ENCODE measurements around the gene DNAH3. TPM values are rescaled to one million over a fixed set of nuclear protein-coding genes. Genes with fewer than 3 reads are reported as not detected.

Gene DNAH3
- total and polyA plus RNA-seq, 2 experiments from 2014 or later: 0.70 to 1.3 TPM

DNA sequence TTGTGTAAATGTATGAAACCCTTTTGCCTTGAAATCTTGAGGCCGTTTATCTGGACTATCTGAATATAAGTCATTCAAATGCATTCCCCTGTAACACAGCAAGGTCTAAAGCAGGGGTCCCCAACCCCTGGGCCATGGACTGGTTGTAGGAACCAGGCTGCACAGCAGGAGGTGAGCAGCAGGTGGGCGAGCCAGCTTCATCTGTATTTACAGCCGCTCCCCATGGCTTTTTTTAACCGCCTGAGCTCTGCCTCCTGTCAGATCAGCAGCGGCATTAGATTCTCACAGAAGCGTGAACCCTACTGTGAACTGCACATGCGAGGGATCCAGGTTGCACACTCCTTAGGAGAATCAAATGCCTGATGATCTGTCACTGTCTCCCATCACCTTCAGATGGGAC is 24.1 kb downstream of the DNAH3 start:
- Histone ChIP-seq H3F3A (replicated peaks; ENCODE audit: low read depth) (no peaks in the 10 kb centered on the region), H3K9me2 (ENCODE audit: insufficient read depth) (no peaks in the 10 kb centered on the region), H3K36me3 (ENCODE audit: insufficient read depth) (no peaks in the 10 kb centered on the region), H3K27ac (ENCODE audit: low read depth) (no peak overlapping the region), H2AFZ (no peak overlapping the region), H3K4me1 (ENCODE audit: insufficient read depth) (peaks cover 14% of the 10 kb centered on the region), H4K20me1 (replicated peaks; ENCODE audit: insufficient read depth) (no peaks in the 10 kb centered on the region), H3K79me2 (replicated peaks; ENCODE audit: insufficient read depth) (no peaks in the 10 kb centered on the region), H3K27me3 (ENCODE audit: insufficient read depth) (no peaks in the 10 kb centered on the region), H3K4me2 (0 out of 2 replicates have a peak overlapping the region, but pooled peaks have one; percentile 57), H3K4me3 (no peak overlapping the region)
- peak; percentile 28 for DNase-seq (ENCODE audit: low spot score)
- H3K4me3 Mint-ChIP-seq: no peak overlapping the region
- H3K4me1 Mint-ChIP-seq: peaks cover 15% of the 10 kb centered on the region
- peak; percentile 57 for ATAC-seq
- TF ChIP-seq ZNF331 (CRISPR knock-in tag; IDR thresholded peaks at IDR 0.05; ENCODE audit: low read depth): no peak
- TF ChIP-seq, protein P1, sequence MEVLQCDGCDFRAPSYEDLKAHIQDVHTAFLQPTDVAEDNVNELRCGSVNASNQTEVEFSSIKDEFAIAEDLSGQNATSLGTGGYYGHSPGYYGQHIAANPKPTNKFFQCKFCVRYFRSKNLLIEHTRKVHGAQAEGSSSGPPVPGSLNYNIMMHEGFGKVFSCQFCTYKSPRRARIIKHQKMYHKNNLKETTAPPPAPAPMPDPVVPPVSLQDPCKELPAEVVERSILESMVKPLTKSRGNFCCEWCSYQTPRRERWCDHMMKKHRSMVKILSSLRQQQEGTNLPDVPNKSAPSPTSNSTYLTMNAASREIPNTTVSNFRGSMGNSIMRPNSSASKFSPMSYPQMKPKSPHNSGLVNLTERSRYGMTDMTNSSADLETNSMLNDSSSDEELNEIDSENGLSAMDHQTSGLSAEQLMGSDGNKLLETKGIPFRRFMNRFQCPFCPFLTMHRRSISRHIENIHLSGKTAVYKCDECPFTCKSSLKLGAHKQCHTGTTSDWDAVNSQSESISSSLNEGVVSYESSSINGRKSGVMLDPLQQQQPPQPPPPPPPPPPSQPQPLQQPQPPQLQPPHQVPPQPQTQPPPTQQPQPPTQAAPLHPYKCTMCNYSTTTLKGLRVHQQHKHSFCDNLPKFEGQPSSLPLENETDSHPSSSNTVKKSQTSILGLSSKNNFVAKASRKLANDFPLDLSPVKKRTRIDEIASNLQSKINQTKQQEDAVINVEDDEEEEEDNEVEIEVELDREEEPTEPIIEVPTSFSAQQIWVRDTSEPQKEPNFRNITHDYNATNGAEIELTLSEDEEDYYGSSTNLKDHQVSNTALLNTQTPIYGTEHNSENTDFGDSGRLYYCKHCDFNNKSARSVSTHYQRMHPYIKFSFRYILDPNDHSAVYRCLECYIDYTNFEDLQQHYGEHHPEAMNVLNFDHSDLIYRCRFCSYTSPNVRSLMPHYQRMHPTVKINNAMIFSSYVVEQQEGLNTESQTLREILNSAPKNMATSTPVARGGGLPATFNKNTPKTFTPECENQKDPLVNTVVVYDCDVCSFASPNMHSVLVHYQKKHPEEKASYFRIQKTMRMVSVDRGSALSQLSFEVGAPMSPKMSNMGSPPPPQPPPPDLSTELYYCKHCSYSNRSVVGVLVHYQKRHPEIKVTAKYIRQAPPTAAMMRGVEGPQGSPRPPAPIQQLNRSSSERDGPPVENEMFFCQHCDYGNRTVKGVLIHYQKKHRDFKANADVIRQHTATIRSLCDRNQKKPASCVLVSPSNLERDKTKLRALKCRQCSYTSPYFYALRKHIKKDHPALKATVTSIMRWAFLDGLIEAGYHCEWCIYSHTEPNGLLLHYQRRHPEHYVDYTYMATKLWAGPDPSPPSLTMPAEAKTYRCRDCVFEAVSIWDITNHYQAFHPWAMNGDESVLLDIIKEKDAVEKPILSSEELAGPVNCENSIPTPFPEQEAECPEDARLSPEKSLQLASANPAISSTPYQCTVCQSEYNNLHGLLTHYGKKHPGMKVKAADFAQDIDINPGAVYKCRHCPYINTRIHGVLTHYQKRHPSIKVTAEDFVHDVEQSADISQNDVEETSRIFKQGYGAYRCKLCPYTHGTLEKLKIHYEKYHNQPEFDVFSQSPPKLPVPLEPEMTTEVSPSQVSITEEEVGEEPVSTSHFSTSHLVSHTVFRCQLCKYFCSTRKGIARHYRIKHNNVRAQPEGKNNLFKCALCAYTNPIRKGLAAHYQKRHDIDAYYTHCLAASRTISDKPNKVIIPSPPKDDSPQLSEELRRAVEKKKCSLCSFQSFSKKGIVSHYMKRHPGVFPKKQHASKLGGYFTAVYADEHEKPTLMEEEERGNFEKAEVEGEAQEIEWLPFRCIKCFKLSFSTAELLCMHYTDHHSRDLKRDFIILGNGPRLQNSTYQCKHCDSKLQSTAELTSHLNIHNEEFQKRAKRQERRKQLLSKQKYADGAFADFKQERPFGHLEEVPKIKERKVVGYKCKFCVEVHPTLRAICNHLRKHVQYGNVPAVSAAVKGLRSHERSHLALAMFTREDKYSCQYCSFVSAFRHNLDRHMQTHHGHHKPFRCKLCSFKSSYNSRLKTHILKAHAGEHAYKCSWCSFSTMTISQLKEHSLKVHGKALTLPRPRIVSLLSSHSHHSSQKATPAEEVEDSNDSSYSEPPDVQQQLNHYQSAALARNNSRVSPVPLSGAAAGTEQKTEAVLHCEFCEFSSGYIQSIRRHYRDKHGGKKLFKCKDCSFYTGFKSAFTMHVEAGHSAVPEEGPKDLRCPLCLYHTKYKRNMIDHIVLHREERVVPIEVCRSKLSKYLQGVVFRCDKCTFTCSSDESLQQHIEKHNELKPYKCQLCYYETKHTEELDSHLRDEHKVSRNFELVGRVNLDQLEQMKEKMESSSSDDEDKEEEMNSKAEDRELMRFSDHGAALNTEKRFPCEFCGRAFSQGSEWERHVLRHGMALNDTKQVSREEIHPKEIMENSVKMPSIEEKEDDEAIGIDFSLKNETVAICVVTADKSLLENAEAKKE (CRISPR knock-in tag; IDR thresholded peaks at IDR 0.05): no peak
- TF ChIP-seq POLR2AphosphoS5 (IDR thresholded peaks at IDR 0.05; ENCODE audit: low read depth): no peak
- TF ChIP-seq, protein P2, sequence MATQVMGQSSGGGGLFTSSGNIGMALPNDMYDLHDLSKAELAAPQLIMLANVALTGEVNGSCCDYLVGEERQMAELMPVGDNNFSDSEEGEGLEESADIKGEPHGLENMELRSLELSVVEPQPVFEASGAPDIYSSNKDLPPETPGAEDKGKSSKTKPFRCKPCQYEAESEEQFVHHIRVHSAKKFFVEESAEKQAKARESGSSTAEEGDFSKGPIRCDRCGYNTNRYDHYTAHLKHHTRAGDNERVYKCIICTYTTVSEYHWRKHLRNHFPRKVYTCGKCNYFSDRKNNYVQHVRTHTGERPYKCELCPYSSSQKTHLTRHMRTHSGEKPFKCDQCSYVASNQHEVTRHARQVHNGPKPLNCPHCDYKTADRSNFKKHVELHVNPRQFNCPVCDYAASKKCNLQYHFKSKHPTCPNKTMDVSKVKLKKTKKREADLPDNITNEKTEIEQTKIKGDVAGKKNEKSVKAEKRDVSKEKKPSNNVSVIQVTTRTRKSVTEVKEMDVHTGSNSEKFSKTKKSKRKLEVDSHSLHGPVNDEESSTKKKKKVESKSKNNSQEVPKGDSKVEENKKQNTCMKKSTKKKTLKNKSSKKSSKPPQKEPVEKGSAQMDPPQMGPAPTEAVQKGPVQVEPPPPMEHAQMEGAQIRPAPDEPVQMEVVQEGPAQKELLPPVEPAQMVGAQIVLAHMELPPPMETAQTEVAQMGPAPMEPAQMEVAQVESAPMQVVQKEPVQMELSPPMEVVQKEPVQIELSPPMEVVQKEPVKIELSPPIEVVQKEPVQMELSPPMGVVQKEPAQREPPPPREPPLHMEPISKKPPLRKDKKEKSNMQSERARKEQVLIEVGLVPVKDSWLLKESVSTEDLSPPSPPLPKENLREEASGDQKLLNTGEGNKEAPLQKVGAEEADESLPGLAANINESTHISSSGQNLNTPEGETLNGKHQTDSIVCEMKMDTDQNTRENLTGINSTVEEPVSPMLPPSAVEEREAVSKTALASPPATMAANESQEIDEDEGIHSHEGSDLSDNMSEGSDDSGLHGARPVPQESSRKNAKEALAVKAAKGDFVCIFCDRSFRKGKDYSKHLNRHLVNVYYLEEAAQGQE (IDR thresholded peaks at IDR 0.05; ENCODE audit: unreplicated experiment): no peak
- no peak for TF ChIP-seq JUNB (IDR thresholded peaks at IDR 0.05; ENCODE audit: unreplicated experiment)
- TF ChIP-seq, protein P3, sequence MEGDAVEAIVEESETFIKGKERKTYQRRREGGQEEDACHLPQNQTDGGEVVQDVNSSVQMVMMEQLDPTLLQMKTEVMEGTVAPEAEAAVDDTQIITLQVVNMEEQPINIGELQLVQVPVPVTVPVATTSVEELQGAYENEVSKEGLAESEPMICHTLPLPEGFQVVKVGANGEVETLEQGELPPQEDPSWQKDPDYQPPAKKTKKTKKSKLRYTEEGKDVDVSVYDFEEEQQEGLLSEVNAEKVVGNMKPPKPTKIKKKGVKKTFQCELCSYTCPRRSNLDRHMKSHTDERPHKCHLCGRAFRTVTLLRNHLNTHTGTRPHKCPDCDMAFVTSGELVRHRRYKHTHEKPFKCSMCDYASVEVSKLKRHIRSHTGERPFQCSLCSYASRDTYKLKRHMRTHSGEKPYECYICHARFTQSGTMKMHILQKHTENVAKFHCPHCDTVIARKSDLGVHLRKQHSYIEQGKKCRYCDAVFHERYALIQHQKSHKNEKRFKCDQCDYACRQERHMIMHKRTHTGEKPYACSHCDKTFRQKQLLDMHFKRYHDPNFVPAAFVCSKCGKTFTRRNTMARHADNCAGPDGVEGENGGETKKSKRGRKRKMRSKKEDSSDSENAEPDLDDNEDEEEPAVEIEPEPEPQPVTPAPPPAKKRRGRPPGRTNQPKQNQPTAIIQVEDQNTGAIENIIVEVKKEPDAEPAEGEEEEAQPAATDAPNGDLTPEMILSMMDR (conservative IDR thresholded peaks at IDR 0.05; ENCODE audit: low read depth in 2 of 2): no peak
- no peak for TF ChIP-seq CREB1 (CRISPR knock-in tag; IDR thresholded peaks at IDR 0.05; ENCODE audit: low read depth)
- TF ChIP-seq, protein P4, sequence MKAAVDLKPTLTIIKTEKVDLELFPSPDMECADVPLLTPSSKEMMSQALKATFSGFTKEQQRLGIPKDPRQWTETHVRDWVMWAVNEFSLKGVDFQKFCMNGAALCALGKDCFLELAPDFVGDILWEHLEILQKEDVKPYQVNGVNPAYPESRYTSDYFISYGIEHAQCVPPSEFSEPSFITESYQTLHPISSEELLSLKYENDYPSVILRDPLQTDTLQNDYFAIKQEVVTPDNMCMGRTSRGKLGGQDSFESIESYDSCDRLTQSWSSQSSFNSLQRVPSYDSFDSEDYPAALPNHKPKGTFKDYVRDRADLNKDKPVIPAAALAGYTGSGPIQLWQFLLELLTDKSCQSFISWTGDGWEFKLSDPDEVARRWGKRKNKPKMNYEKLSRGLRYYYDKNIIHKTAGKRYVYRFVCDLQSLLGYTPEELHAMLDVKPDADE (IDR thresholded peaks at IDR 0.05): no peak
- no peak for TF ChIP-seq EZH2 (IDR thresholded peaks at IDR 0.05; ENCODE audit: low read depth, unreplicated experiment)
- no peak for TF ChIP-seq NANOG (IDR thresholded peaks at IDR 0.05; ENCODE audit: borderline replicate concordance)
- TF ChIP-seq STAT1 (IDR thresholded peaks at IDR 0.05; ENCODE audit: unreplicated experiment): no peak
- no peak for TF ChIP-seq EZH2phosphoT487 (IDR thresholded peaks at IDR 0.05; ENCODE audit: unreplicated experiment)
- no peak for TF ChIP-seq ZNF114 (CRISPR knock-in tag; IDR thresholded peaks at IDR 0.05)
- H3K36me3 Mint-ChIP-seq (ENCODE audit: low read depth): no peaks in the 10 kb centered on the region
- H3K9me3 Mint-ChIP-seq: no peaks in the 10 kb centered on the region
- no peak overlapping the region for H3K27ac Mint-ChIP-seq
- no peaks in the 10 kb centered on the region for H3K27me3 Mint-ChIP-seq (ENCODE audit: insufficient read depth, low read depth, poor library complexity)

All from GM23338 (cell line).